ENCODE data around the gene ATP5ME.
"Not testable (repeated sequence)": the region's sequence is repeated elsewhere in the genome, so short reads cannot be mapped to it uniquely, and the experiment has no call there.

Gene ATP5ME

GRCh38 chr4:653831-654502, 20.1 kb downstream of the ATP5ME start:
- DNase-seq, result no peak

GRCh38 chr4:653080-653821, 20.8 kb downstream of the ATP5ME start:
- DNase-seq, result no peak

- no peak for DNase-seq
These were observed 22.0 kb downstream of the ATP5ME start for GRCh38 chr4:651884-652642.

- DNase-seq, result no peak
These were observed 22.9 kb downstream of the ATP5ME start for GRCh38 chr4:650951-651883.

- DNase-seq, result no peak
These were observed 23.6 kb downstream of the ATP5ME start for GRCh38 chr4:650461-650860.

- DNase-seq, result no peak
These were observed 24.2 kb downstream of the ATP5ME start for GRCh38 chr4:649751-650310.

- no peak for DNase-seq
These were observed 24.8 kb downstream of the ATP5ME start for GRCh38 chr4:649293-649625.

- no peak for DNase-seq
These were observed 25.3 kb downstream of the ATP5ME start for GRCh38 chr4:648579-649292.

- no peak for DNase-seq
These were observed 26.6 kb downstream of the ATP5ME start for GRCh38 chr4:647481-647880.

GRCh38 chr4:646460-646859, 27.6 kb downstream of the ATP5ME start:
- DNase-seq, result no peak

GRCh38 chr4:642366-642765, 31.7 kb downstream of the ATP5ME start:
- DNase-seq, result not testable (repeated sequence)

- DNase-seq, result no peak
These were observed 36.4 kb downstream of the ATP5ME start for GRCh38 chr4:637536-638280.

GRCh38 chr4:636628-637159, 37.4 kb downstream of the ATP5ME start:
- no peak for DNase-seq

GRCh38 chr4:635851-636627, 38.0 kb downstream of the ATP5ME start:
- no peak for DNase-seq

GRCh38 chr4:635066-635835, 38.8 kb downstream of the ATP5ME start:
- not testable (repeated sequence) for DNase-seq

GRCh38 chr4:634599-634985, 39.5 kb downstream of the ATP5ME start:
- no peak for DNase-seq

- DNase-seq, result no peak
These were observed 40.0 kb downstream of the ATP5ME start for GRCh38 chr4:633976-634598.

- no peak for DNase-seq
These were observed 40.7 kb downstream of the ATP5ME start for GRCh38 chr4:633406-633805.

- DNase-seq, result no peak
These were observed 41.1 kb downstream of the ATP5ME start for GRCh38 chr4:632926-633325.

All from CD4-positive, alpha-beta T cell treated with Interleukin-1 beta for 1 hour (primary cell).